GM19043 (cell line): Measurements from ENCODE around the gene TBC1D22B.

Experiments
- ATAC-seq: cut with Tn5 transposase; IDR thresholded peaks from one replicate; pipeline ENCODE4 v1.9.1; 2021; ENCODE audit warnings: low read depth; ENCODE audit not compliant: unreplicated experiment

Gene TBC1D22B

GRCh38 chr6:37376078-37376743 lies 118.6 kb downstream of the TBC1D22B start:
- ATAC-seq, result no peak

- peak; percentile 45 for ATAC-seq
These were observed 124.0 kb downstream of the TBC1D22B start for GRCh38 chr6:37381579-37381978.
